H1 (cell line): ENCODE measurements around the gene ANXA7. TPM values are rescaled to one million over a fixed set of nuclear protein-coding genes. Genes with fewer than 3 reads are reported as not detected.

Source experiments
- CTCF ChIA-PET: fragments of 300-600 bp; sonication (Branson Sonifier 250); formaldehyde crosslinking; loops from one replicate; lab custom pipeline; 2021; ENCODE audit not compliant: partially characterized antibody; lab: Charles Lee
- POLR2A ChIA-PET: fragments of 300-600 bp; sonication (Branson Sonifier 250); formaldehyde crosslinking; loops from one replicate; lab custom pipeline; 2021; ENCODE audit warnings: inconsistent platforms; ENCODE audit not compliant: partially characterized antibody; lab: Charles Lee
- DNase-seq, 2 experiments: peaks; one replicate each; pipeline versions ENCODE4 v3.0.0 to v3.0.0-alpha.2; 2010 to 2022; ENCODE audit warnings: low spot score in 2 of 2, low read depth in 1 of 2, mixed read lengths in 1 of 2
- FAIRE-seq: peaks from 2 replicates; lab custom pipeline; 2011; peaks lifted over from hg19 to GRCh38; lab: Jason Lieb, UNC
- H2AFZ ChIP-seq: 2 replicates; pipeline ENCODE4 v1.8.1; 2012; ENCODE audit warnings: low read length, inconsistent platforms
- H2AK5ac ChIP-seq: 2 replicates; pipeline ENCODE4 v1.6.1; 2013; ENCODE audit warnings: low read depth, low read length
- H2BK120ac ChIP-seq: replicated peaks from 2 replicates; pipeline ENCODE3; 2013; ENCODE audit warnings: low read depth, low read length, inconsistent platforms
- H2BK12ac ChIP-seq: 2 replicates; pipeline ENCODE4 v1.6.1; 2013; ENCODE audit warnings: low read depth, low read length
- H2BK15ac ChIP-seq: 2 replicates; pipeline ENCODE4 v1.6.1; 2013; ENCODE audit warnings: low read length
- H2BK20ac ChIP-seq: 2 replicates; pipeline ENCODE4 v1.6.1; 2013; ENCODE audit warnings: low read length
- H2BK5ac ChIP-seq: 2 replicates; pipeline ENCODE4 v1.6.1; 2013; ENCODE audit warnings: low read depth, low read length
- H3K14ac ChIP-seq: 2 replicates; pipeline ENCODE4 v1.6.1; 2013; ENCODE audit warnings: inconsistent platforms; ENCODE audit not compliant: insufficient read length
- H3K18ac ChIP-seq: 2 replicates; pipeline ENCODE4 v1.6.1; 2013; ENCODE audit warnings: low read length; ENCODE audit errors: extremely low read depth
- H3K23ac ChIP-seq: 2 replicates; pipeline ENCODE4 v1.6.1; 2013; ENCODE audit warnings: inconsistent platforms; ENCODE audit not compliant: insufficient read length
- H3K23me2 ChIP-seq: 2 replicates; pipeline ENCODE4 v1.6.1; 2013; ENCODE audit warnings: low read depth, low read length
- H3K27ac ChIP-seq: 2 replicates; pipeline ENCODE4 v1.6.1; 2011; ENCODE audit warnings: low read depth, low read length, inconsistent platforms
- H3K27me3 ChIP-seq, 4 experiments: replicated peaks in 1 of 4; 1 replicate in 1 of 4; 2 replicates in 3 of 4; pipeline versions ENCODE4 v1.6.1 to v1.8.1; 2011 to 2013; ENCODE audit warnings: low read length in 3 of 4, mild to moderate bottlenecking in 3 of 4, inconsistent platforms in 2 of 4, mixed read lengths in 2 of 4, moderate library complexity in 1 of 4; ENCODE audit not compliant: control insufficient read depth in 3 of 4, insufficient read depth in 3 of 4; ENCODE audit errors: extremely low read depth in 1 of 4
- H3K36me3 ChIP-seq, 4 experiments: 2 replicates each; pipeline versions ENCODE4 v1.6.1 to v1.8.1; 2011 to 2013; ENCODE audit warnings: mild to moderate bottlenecking in 4 of 4, low read length in 3 of 4, moderate library complexity in 2 of 4, control low read depth in 1 of 4, inconsistent platforms in 1 of 4; ENCODE audit not compliant: insufficient read depth in 4 of 4, control insufficient read depth in 2 of 4
- H3K4ac ChIP-seq: replicated peaks from 2 replicates; pipeline ENCODE3; 2013; ENCODE audit warnings: low read length, low read depth, mixed read lengths, inconsistent platforms; ENCODE audit not compliant: insufficient read length
- H3K4me1 ChIP-seq, 4 experiments: replicated peaks in 1 of 4; 1 replicate in 1 of 4; 2 replicates in 3 of 4; pipeline versions ENCODE4 v1.6.1 to v1.8.1; 2011 to 2013; ENCODE audit warnings: low read length in 3 of 4, inconsistent platforms in 2 of 4, mixed read lengths in 1 of 4; ENCODE audit not compliant: insufficient read depth in 4 of 4, control insufficient read depth in 3 of 4
- H3K4me2 ChIP-seq, 2 experiments: 2 replicates each; pipeline versions ENCODE4 v1.6.1 to v1.8.1; 2011 to 2013; ENCODE audit warnings: low read depth in 2 of 2, low read length in 2 of 2, control low read depth in 1 of 2, inconsistent platforms in 1 of 2, mild to moderate bottlenecking in 1 of 2; ENCODE audit not compliant: insufficient read depth in 1 of 2
- H3K4me3 ChIP-seq, 4 experiments: fragments of 200-600, 300-600 bp in 1 of 4; sonication (generic), shearing (Covaris generic), sonication (Bioruptor Twin) in 1 of 4; 2 replicates each; pipeline versions ENCODE4 v1.5.1 to v1.8.1; 2011 to 2016; ENCODE audit warnings: low read length in 4 of 4, low read depth in 3 of 4, control low read depth in 2 of 4, inconsistent platforms in 2 of 4, mild to moderate bottlenecking in 2 of 4, mixed read lengths in 1 of 4, moderate library complexity in 1 of 4; ENCODE audit not compliant: insufficient read depth in 2 of 4; ENCODE audit errors: extremely low read depth in 1 of 4
- H3K56ac ChIP-seq: replicated peaks from 2 replicates; pipeline ENCODE3; 2013; ENCODE audit warnings: low read depth, mild to moderate bottlenecking, mixed read lengths, low read length, inconsistent platforms; ENCODE audit not compliant: insufficient read length
- H3K79me1 ChIP-seq: 2 replicates; pipeline ENCODE4 v1.6.1; 2013; ENCODE audit warnings: low read depth, low read length, control low read depth
- H3K79me2 ChIP-seq, 2 experiments: 2 replicates each; pipeline versions ENCODE4 v1.6.1 to v1.8.1; 2012 to 2013; ENCODE audit warnings: low read length in 2 of 2, mild to moderate bottlenecking in 2 of 2, inconsistent platforms in 1 of 2; ENCODE audit not compliant: insufficient read depth in 2 of 2, control insufficient read depth in 1 of 2
- H3K9ac ChIP-seq, 4 experiments: replicated peaks in 1 of 4; 1 replicate in 1 of 4; 2 replicates in 3 of 4; pipeline versions ENCODE4 v1.6.1 to v1.8.1; 2011 to 2013; ENCODE audit warnings: low read depth in 3 of 4, low read length in 3 of 4, control low read depth in 2 of 4, mild to moderate bottlenecking in 2 of 4, moderate library complexity in 2 of 4, inconsistent platforms in 1 of 4; ENCODE audit errors: extremely low read depth in 1 of 4
- H3K9me3 ChIP-seq, 2 experiments: 2 replicates each; pipeline versions ENCODE4 v1.6.1 to v1.8.1; 2012 to 2013; ENCODE audit warnings: mild to moderate bottlenecking in 2 of 2, moderate library complexity in 2 of 2, control low read depth in 1 of 2, inconsistent platforms in 1 of 2, low read depth in 1 of 2, low read length in 1 of 2, mixed read lengths in 1 of 2; ENCODE audit not compliant: insufficient read depth in 2 of 2
- H4K20me1 ChIP-seq, 2 experiments: replicated peaks in 1 of 2; 2 replicates each; pipeline versions ENCODE3 to v1.8.1; 2011 to 2013; ENCODE audit warnings: inconsistent platforms in 2 of 2, low read length in 2 of 2, mild to moderate bottlenecking in 1 of 2; ENCODE audit not compliant: insufficient read depth in 2 of 2, control insufficient read depth in 1 of 2
- H4K5ac ChIP-seq: 2 replicates; pipeline ENCODE4 v1.6.1; 2013; ENCODE audit warnings: low read length, low read depth, mixed read lengths, inconsistent platforms; ENCODE audit not compliant: insufficient read length
- H4K8ac ChIP-seq: 2 replicates; pipeline ENCODE4 v1.8.0; 2013; ENCODE audit warnings: mild to moderate bottlenecking, moderate library complexity, low read length, inconsistent platforms; ENCODE audit not compliant: insufficient read depth; ENCODE audit errors: extremely low read depth
- H4K91ac ChIP-seq: replicated peaks from 2 replicates; pipeline ENCODE3; 2013; ENCODE audit warnings: low read length, mixed read lengths, inconsistent platforms; ENCODE audit not compliant: insufficient read length
- BRCA1 ChIP-seq: IDR thresholded peaks from 2 replicates; pipeline ENCODE4 v1.6.1; 2012; ENCODE audit warnings: low read depth, low read length, improper control_type of control experiment
- CREB1 ChIP-seq: IDR thresholded peaks from 2 replicates; pipeline ENCODE4 v1.6.1; 2012; ENCODE audit warnings: inconsistent platforms
- E2F6 ChIP-seq: IDR thresholded peaks from 2 replicates; pipeline ENCODE4 v1.6.1; 2012; ENCODE audit warnings: inconsistent platforms
- EGR1 ChIP-seq: IDR thresholded peaks from 2 replicates; pipeline ENCODE4 v1.6.1; 2011; ENCODE audit warnings: low read depth, low read length, borderline replicate concordance
- EP300 ChIP-seq, 2 experiments: IDR thresholded peaks; 1 replicate in 1 of 2; 2 replicates in 1 of 2; pipeline ENCODE4 v1.6.1; 2011 to 2012; ENCODE audit warnings: low read depth in 2 of 2, low read length in 2 of 2, mild to moderate bottlenecking in 2 of 2, borderline replicate concordance in 1 of 2, inconsistent platforms in 1 of 2, moderate library complexity in 1 of 2
- GABPA ChIP-seq: IDR thresholded peaks from 2 replicates; pipeline ENCODE4 v1.6.1; 2011; ENCODE audit warnings: mild to moderate bottlenecking, low read length, moderate library complexity, borderline replicate concordance; ENCODE audit not compliant: insufficient read depth
- GTF2F1 ChIP-seq: IDR thresholded peaks from 2 replicates; pipeline ENCODE4 v1.6.1; 2012; ENCODE audit warnings: low read depth, low read length, improper control_type of control experiment, borderline replicate concordance
- HDAC6 ChIP-seq: IDR thresholded peaks from one replicate; pipeline ENCODE4 v1.7.1; 2012; ENCODE audit warnings: low read depth, mild to moderate bottlenecking, inconsistent platforms, low read length, moderate library complexity
- MAX ChIP-seq: IDR thresholded peaks from 2 replicates; pipeline ENCODE4 v1.6.1; 2012; ENCODE audit warnings: inconsistent platforms
- PHF8 ChIP-seq: fragments of 200-600 bp; sonication (generic); conservative IDR thresholded peaks from 2 replicates; pipeline ENCODE4 v1.7.1; 2012; ENCODE audit warnings: low read depth, mild to moderate bottlenecking, inconsistent platforms, low read length, moderate library complexity
- RAD21 ChIP-seq, 2 experiments: IDR thresholded peaks in 1 of 2; conservative IDR thresholded peaks in 1 of 2; 2 replicates each; pipeline ENCODE4 v1.6.1; 2011; ENCODE audit warnings: low read depth in 2 of 2, low read length in 2 of 2, improper control_type of control experiment in 1 of 2, inconsistent platforms in 1 of 2, mild to moderate bottlenecking in 1 of 2, moderate library complexity in 1 of 2
- SIRT6 ChIP-seq: IDR thresholded peaks from one replicate; pipeline ENCODE4 v1.7.1; 2012; ENCODE audit warnings: low read length, inconsistent platforms
- SUZ12 ChIP-seq: fragments of 200-600 bp; sonication (generic); IDR thresholded peaks from 2 replicates; pipeline ENCODE4 v1.6.1; 2012; ENCODE audit warnings: mild to moderate bottlenecking, inconsistent platforms, low read length, moderate library complexity, mixed read lengths
- WGBS, 2 experiments: shearing (Covaris generic) in 1 of 2; methylation state at CpG; one replicate each; pipeline versions ENCODE4 v1.1.6 to v1.1.7; 2013 to 2015; ENCODE audit warnings: low lambda C conversion rate in 2 of 2, mixed read lengths in 2 of 2, inconsistent platforms in 1 of 2, low coverage in 1 of 2, missing lambda C conversion rate in 1 of 2; ENCODE audit not compliant: insufficient replicate concordance in 2 of 2, insufficient coverage in 1 of 2, insufficient read length in 1 of 2; ENCODE audit errors: extremely low coverage in 1 of 2, missing lambda C conversion rate in 1 of 2; 5-methylcytosine and 5-hydroxymethylcytosine counted together
- polyA plus RNA-seq, 7 experiments: library from polyadenylated mRNA; depleted of rRNA in 3 of 7; stranded (reverse) in 5 of 7; unstranded in 2 of 7; fragments of >200 nt in 5 of 7; fragments of 200-250 nt in 2 of 7; gene quantifications; 1 replicate in 5 of 7; 2 replicates in 1 of 7; 4 replicates in 1 of 7; pipeline versions ENCODE4 v1.2.1 to v1.2.3, GENCODE V29; 2011 to 2013; ENCODE audit warnings: missing spikeins in 2 of 7, mixed read lengths in 2 of 7
- total RNA-seq: library from RNA; stranded (reverse); fragmentation: NEBNext Ultra II Directional; extraction: Animal tissue kit (Norgen Biotek cat#: 25700); gene quantifications from 2 replicates; pipeline ENCODE4 v1.2.1, GENCODE V29; 2021

Gene ANXA7
- total and polyA plus RNA-seq, 2 of the 8 experiments (the other 6 are each of a cell fraction or from before 2014, with no cell fraction given): 37.1 to 63.6 TPM

GRCh38 chr10:73401636-73402035, 12.2 kb downstream of the ANXA7 start:
- H2BK20ac ChIP-seq: no peak overlapping the region
- no peak for DNase-seq
- H4K5ac ChIP-seq: no peak overlapping the region
- peaks cover 0 to 32% of the 10 kb centered on the region in 2 experiments; a peak in 2 of 4 replicates for H3K79me2 ChIP-seq
- no peak overlapping the region for H2BK15ac ChIP-seq
- no peak overlapping the region for H2BK5ac ChIP-seq
- ChIA-PET CTCF (interaction anchor here (0.6 kb wide), 1 partner anchor 11 kb away, joined by 3 read pairs; no protein-coding TSS in a partner anchor), POLR2A (interaction anchor here (1.4 kb wide), 1 partner anchor 11 kb away, joined by 4 read pairs; no protein-coding TSS in a partner anchor)
- H3K9ac ChIP-seq: no peak overlapping the region
- no peak overlapping the region for H3K4me3 ChIP-seq
- H3K23me2 ChIP-seq: no peaks in the 10 kb centered on the region
- H3K27ac ChIP-seq: no peak overlapping the region
- peaks cover 0 to 2% of the 10 kb centered on the region in 2 experiments for H4K20me1 ChIP-seq
- H3K18ac ChIP-seq: no peak overlapping the region
- no peaks in the 10 kb centered on the region for H3K9me3 ChIP-seq
- H2AFZ ChIP-seq: no peak overlapping the region
- FAIRE-seq: no peak
- H3K23ac ChIP-seq: no peak overlapping the region
- H2BK12ac ChIP-seq: no peak overlapping the region
- no peaks in the 10 kb centered on the region for H3K27me3 ChIP-seq
- H2AK5ac ChIP-seq: no peak overlapping the region
- WGBS, 2 experiments: 92% methylated on average over 6 of the region's 6 CpGs; no CpG with 5 or more reads in 1 of the 2 experiments
- no peaks in the 10 kb centered on the region for H3K79me1 ChIP-seq
- H3K4me2 ChIP-seq: no peak overlapping the region
- H2BK120ac ChIP-seq: no peak overlapping the region
- H3K4me1 ChIP-seq: no peaks in the 10 kb centered on the region
- H3K56ac ChIP-seq: no peak overlapping the region
- H3K36me3 ChIP-seq: peaks cover 0 to 8% (median 4%) of the 10 kb centered on the region in 4 experiments; a peak in 4 of 8 replicates
- no peak overlapping the region for H4K91ac ChIP-seq
- H3K14ac ChIP-seq: no peak overlapping the region
- no peak overlapping the region for H4K8ac ChIP-seq
- H3K4ac ChIP-seq: no peak overlapping the region
- TF ChIP-seq BRCA1: no peak
- no peak for TF ChIP-seq HDAC6
- TF ChIP-seq GABPA: no peak
- no peak for TF ChIP-seq EP300 (IDR thresholded peaks at IDR 0.05; ENCODE audit: borderline replicate concordance in 1 of 2, low read depth in 2 of 2, low read length in 2 of 2)
- TF ChIP-seq EGR1: no peak
- no peak for TF ChIP-seq SUZ12
- TF ChIP-seq SIRT6: no peak
- no peak for TF ChIP-seq GTF2F1
- TF ChIP-seq CREB1: no peak
- TF ChIP-seq MAX: no peak
- no peak for TF ChIP-seq RAD21 (IDR thresholded peaks at IDR 0.05 in 1 of 2, conservative IDR thresholded peaks at IDR 0.05 in 1 of 2; ENCODE audit: low read depth in 2 of 2, low read length in 2 of 2)
- TF ChIP-seq E2F6: no peak
- TF ChIP-seq PHF8: no peak
